ENCODE results near the gene BMPR1B.
"Not testable (repeated sequence)": the region's sequence is repeated elsewhere in the genome, so short reads cannot be mapped to it uniquely, and the experiment has no call there.

The BMPR1B gene

GRCh38 chr4:94827481-94828110 lies 69.8 kb downstream of the BMPR1B start:
- Histone ChIP-seq H3K27ac (ENCODE audit: insufficient read depth, low read length, poor library complexity, severe bottlenecking) (no peak overlapping the region), H3K36me3 (ENCODE audit: control insufficient read depth, insufficient read depth, low read length) (no peaks in the 10 kb centered on the region), H3K4me1 (ENCODE audit: control insufficient read depth, insufficient read depth, low read length, poor library complexity, severe bottlenecking) (no peaks in the 10 kb centered on the region), H3K27me3 (replicated peaks; ENCODE audit: control insufficient read depth, insufficient read depth, low read length, poor library complexity, severe bottlenecking) (no peaks in the 10 kb centered on the region), H3K9me3 (ENCODE audit: control insufficient read depth, low read length) (no peaks in the 10 kb centered on the region), H3K4me3 (ENCODE audit: insufficient read depth, low read depth, low read length, poor library complexity, severe bottlenecking) (no peak overlapping the region)
- no peak for DNase-seq

GRCh38 chr4:94828882-94829281 lies 71.1 kb downstream of the BMPR1B start:
- Histone ChIP-seq H3K4me3 (ENCODE audit: insufficient read depth, low read depth, low read length, poor library complexity, severe bottlenecking) (no peak overlapping the region), H3K4me1 (ENCODE audit: control insufficient read depth, insufficient read depth, low read length, poor library complexity, severe bottlenecking) (no peaks in the 10 kb centered on the region), H3K36me3 (ENCODE audit: control insufficient read depth, insufficient read depth, low read length) (no peaks in the 10 kb centered on the region), H3K27me3 (replicated peaks; ENCODE audit: control insufficient read depth, insufficient read depth, low read length, poor library complexity, severe bottlenecking) (no peaks in the 10 kb centered on the region), H3K9me3 (ENCODE audit: control insufficient read depth, low read length) (no peaks in the 10 kb centered on the region), H3K27ac (ENCODE audit: insufficient read depth, low read length, poor library complexity, severe bottlenecking) (no peak overlapping the region)
- no peak for DNase-seq

- Histone ChIP-seq H3K27me3 (replicated peaks; ENCODE audit: control insufficient read depth, insufficient read depth, low read length, poor library complexity, severe bottlenecking) (no peaks in the 10 kb centered on the region), H3K4me3 (ENCODE audit: insufficient read depth, low read depth, low read length, poor library complexity, severe bottlenecking) (no peak overlapping the region), H3K36me3 (ENCODE audit: control insufficient read depth, insufficient read depth, low read length) (no peaks in the 10 kb centered on the region), H3K9me3 (ENCODE audit: control insufficient read depth, low read length) (no peaks in the 10 kb centered on the region), H3K27ac (ENCODE audit: insufficient read depth, low read length, poor library complexity, severe bottlenecking) (no peak overlapping the region), H3K4me1 (ENCODE audit: control insufficient read depth, insufficient read depth, low read length, poor library complexity, severe bottlenecking) (no peaks in the 10 kb centered on the region)
- no peak for DNase-seq
Observed at GRCh38 chr4:94831607-94832006, 73.9 kb downstream of the BMPR1B start.

- H3K36me3 ChIP-seq (ENCODE audit: control insufficient read depth, insufficient read depth, low read length); H3K9me3 ChIP-seq (ENCODE audit: control insufficient read depth, low read length); H3K27ac ChIP-seq (ENCODE audit: insufficient read depth, low read length, poor library complexity, severe bottlenecking); DNase-seq; H3K27me3 ChIP-seq (replicated peaks; ENCODE audit: control insufficient read depth, insufficient read depth, low read length, poor library complexity, severe bottlenecking); H3K4me1 ChIP-seq (ENCODE audit: control insufficient read depth, insufficient read depth, low read length, poor library complexity, severe bottlenecking); H3K4me3 ChIP-seq (ENCODE audit: insufficient read depth, low read depth, low read length, poor library complexity, severe bottlenecking): not testable (repeated sequence)
Observed at GRCh38 chr4:94832329-94832728, 74.6 kb downstream of the BMPR1B start.

GRCh38 chr4:94833394-94833793 lies 75.6 kb downstream of the BMPR1B start:
- Histone ChIP-seq H3K36me3 (ENCODE audit: control insufficient read depth, insufficient read depth, low read length) (no peaks in the 10 kb centered on the region), H3K4me1 (ENCODE audit: control insufficient read depth, insufficient read depth, low read length, poor library complexity, severe bottlenecking) (no peaks in the 10 kb centered on the region), H3K4me3 (ENCODE audit: insufficient read depth, low read depth, low read length, poor library complexity, severe bottlenecking) (no peak overlapping the region), H3K27ac (ENCODE audit: insufficient read depth, low read length, poor library complexity, severe bottlenecking) (no peak overlapping the region), H3K9me3 (ENCODE audit: control insufficient read depth, low read length) (no peaks in the 10 kb centered on the region), H3K27me3 (replicated peaks; ENCODE audit: control insufficient read depth, insufficient read depth, low read length, poor library complexity, severe bottlenecking) (no peaks in the 10 kb centered on the region)
- DNase-seq = no peak

- Histone ChIP-seq H3K36me3 (ENCODE audit: control insufficient read depth, insufficient read depth, low read length) (no peaks in the 10 kb centered on the region), H3K27me3 (replicated peaks; ENCODE audit: control insufficient read depth, insufficient read depth, low read length, poor library complexity, severe bottlenecking) (no peaks in the 10 kb centered on the region), H3K27ac (ENCODE audit: insufficient read depth, low read length, poor library complexity, severe bottlenecking) (no peak overlapping the region), H3K9me3 (ENCODE audit: control insufficient read depth, low read length) (no peaks in the 10 kb centered on the region), H3K4me1 (ENCODE audit: control insufficient read depth, insufficient read depth, low read length, poor library complexity, severe bottlenecking) (no peaks in the 10 kb centered on the region), H3K4me3 (ENCODE audit: insufficient read depth, low read depth, low read length, poor library complexity, severe bottlenecking) (no peak overlapping the region)
- no peak for DNase-seq
Observed at GRCh38 chr4:94834501-94834900, 76.7 kb downstream of the BMPR1B start.

- H3K27ac ChIP-seq (ENCODE audit: insufficient read depth, low read length, poor library complexity, severe bottlenecking); H3K9me3 ChIP-seq (ENCODE audit: control insufficient read depth, low read length); H3K4me3 ChIP-seq (ENCODE audit: insufficient read depth, low read depth, low read length, poor library complexity, severe bottlenecking); DNase-seq; H3K4me1 ChIP-seq (ENCODE audit: control insufficient read depth, insufficient read depth, low read length, poor library complexity, severe bottlenecking); H3K36me3 ChIP-seq (ENCODE audit: control insufficient read depth, insufficient read depth, low read length); H3K27me3 ChIP-seq (replicated peaks; ENCODE audit: control insufficient read depth, insufficient read depth, low read length, poor library complexity, severe bottlenecking): not testable (repeated sequence)
Observed at GRCh38 chr4:94841166-94841863, 83.6 kb downstream of the BMPR1B start.

- Histone ChIP-seq H3K27me3 (replicated peaks; ENCODE audit: control insufficient read depth, insufficient read depth, low read length, poor library complexity, severe bottlenecking) (no peaks in the 10 kb centered on the region), H3K27ac (ENCODE audit: insufficient read depth, low read length, poor library complexity, severe bottlenecking) (no peak overlapping the region), H3K9me3 (ENCODE audit: control insufficient read depth, low read length) (no peaks in the 10 kb centered on the region), H3K4me1 (ENCODE audit: control insufficient read depth, insufficient read depth, low read length, poor library complexity, severe bottlenecking) (no peaks in the 10 kb centered on the region), H3K4me3 (ENCODE audit: insufficient read depth, low read depth, low read length, poor library complexity, severe bottlenecking) (no peak overlapping the region), H3K36me3 (ENCODE audit: control insufficient read depth, insufficient read depth, low read length) (no peaks in the 10 kb centered on the region)
- no peak for DNase-seq
Observed at GRCh38 chr4:94841864-94842221, 84.1 kb downstream of the BMPR1B start.

- no peaks in the 10 kb centered on the region for H3K4me1 ChIP-seq (ENCODE audit: control insufficient read depth, insufficient read depth, low read length, poor library complexity, severe bottlenecking)
- no peak for DNase-seq
- H3K27ac ChIP-seq (ENCODE audit: insufficient read depth, low read length, poor library complexity, severe bottlenecking) = no peak overlapping the region
- no peaks in the 10 kb centered on the region for H3K36me3 ChIP-seq (ENCODE audit: control insufficient read depth, insufficient read depth, low read length)
- H3K27me3 ChIP-seq (replicated peaks; ENCODE audit: control insufficient read depth, insufficient read depth, low read length, poor library complexity, severe bottlenecking) = no peaks in the 10 kb centered on the region
- no peaks in the 10 kb centered on the region for H3K9me3 ChIP-seq (ENCODE audit: control insufficient read depth, low read length)
- no peak overlapping the region for H3K4me3 ChIP-seq (ENCODE audit: insufficient read depth, low read depth, low read length, poor library complexity, severe bottlenecking)
Observed at GRCh38 chr4:94843216-94843615, 85.5 kb downstream of the BMPR1B start.

GRCh38 chr4:94848326-94848725 lies 90.6 kb downstream of the BMPR1B start:
- no peaks in the 10 kb centered on the region for H3K36me3 ChIP-seq (ENCODE audit: control insufficient read depth, insufficient read depth, low read length)
- no peak overlapping the region for H3K4me3 ChIP-seq (ENCODE audit: insufficient read depth, low read depth, low read length, poor library complexity, severe bottlenecking)
- DNase-seq = no peak
- no peaks in the 10 kb centered on the region for H3K4me1 ChIP-seq (ENCODE audit: control insufficient read depth, insufficient read depth, low read length, poor library complexity, severe bottlenecking)
- no peaks in the 10 kb centered on the region for H3K27me3 ChIP-seq (replicated peaks; ENCODE audit: control insufficient read depth, insufficient read depth, low read length, poor library complexity, severe bottlenecking)
- H3K27ac ChIP-seq (ENCODE audit: insufficient read depth, low read length, poor library complexity, severe bottlenecking) = no peak overlapping the region
- H3K9me3 ChIP-seq (ENCODE audit: control insufficient read depth, low read length) = no peaks in the 10 kb centered on the region
